ENCODE data around the gene GGNBP2.

DNA sequence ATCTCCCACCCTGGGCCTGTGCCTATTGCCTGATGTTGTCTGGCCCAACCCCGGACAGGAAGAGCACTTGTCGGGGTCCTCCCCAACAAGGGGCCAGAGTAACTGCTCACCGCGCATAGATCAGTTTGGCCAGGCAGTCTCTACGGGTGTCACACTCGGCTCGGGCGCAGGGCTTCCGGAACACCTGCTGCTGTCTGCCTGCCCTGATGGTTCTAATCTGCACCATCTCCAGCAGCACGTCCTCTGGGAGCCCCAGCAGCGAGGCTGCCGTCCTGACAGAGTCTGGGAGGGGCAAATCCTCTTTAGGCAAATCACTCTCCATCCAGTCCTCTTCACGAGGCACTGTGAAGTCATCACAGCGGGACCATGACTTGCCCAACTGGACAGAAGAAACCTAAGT lies 34.1 kb upstream of the GGNBP2 start:
- TF ChIP-seq, protein P1, sequence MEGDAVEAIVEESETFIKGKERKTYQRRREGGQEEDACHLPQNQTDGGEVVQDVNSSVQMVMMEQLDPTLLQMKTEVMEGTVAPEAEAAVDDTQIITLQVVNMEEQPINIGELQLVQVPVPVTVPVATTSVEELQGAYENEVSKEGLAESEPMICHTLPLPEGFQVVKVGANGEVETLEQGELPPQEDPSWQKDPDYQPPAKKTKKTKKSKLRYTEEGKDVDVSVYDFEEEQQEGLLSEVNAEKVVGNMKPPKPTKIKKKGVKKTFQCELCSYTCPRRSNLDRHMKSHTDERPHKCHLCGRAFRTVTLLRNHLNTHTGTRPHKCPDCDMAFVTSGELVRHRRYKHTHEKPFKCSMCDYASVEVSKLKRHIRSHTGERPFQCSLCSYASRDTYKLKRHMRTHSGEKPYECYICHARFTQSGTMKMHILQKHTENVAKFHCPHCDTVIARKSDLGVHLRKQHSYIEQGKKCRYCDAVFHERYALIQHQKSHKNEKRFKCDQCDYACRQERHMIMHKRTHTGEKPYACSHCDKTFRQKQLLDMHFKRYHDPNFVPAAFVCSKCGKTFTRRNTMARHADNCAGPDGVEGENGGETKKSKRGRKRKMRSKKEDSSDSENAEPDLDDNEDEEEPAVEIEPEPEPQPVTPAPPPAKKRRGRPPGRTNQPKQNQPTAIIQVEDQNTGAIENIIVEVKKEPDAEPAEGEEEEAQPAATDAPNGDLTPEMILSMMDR (IDR thresholded peaks at IDR 0.05 in 4 of 5, conservative IDR thresholded peaks at IDR 0.05 in 1 of 5) = no peak
- no peak for TF ChIP-seq POLR2A (IDR thresholded peaks at IDR 0.05)

Data from gastrocnemius medialis (tissue), 4 donors.